ENCODE data around the gene ZNF554. TPM values are rescaled to one million over a fixed set of nuclear protein-coding genes. Genes with fewer than 3 reads are reported as not detected.

The ZNF554 gene
- total and polyA plus RNA-seq, 4 donors: 0.94 to 3.3 (median 2.1) TPM

GRCh38 chr19:2837430-2837829 is 17.8 kb downstream of the ZNF554 start:
- WGBS: 81% methylated on average over 4 of the region's 4 CpGs
- Histone ChIP-seq H3K9ac (ENCODE audit: low read depth in 1 of 2, low read length in 2 of 2) (no peak overlapping the region), H3K4me3 (ENCODE audit: low read depth in 1 of 3, low read length in 3 of 3) (no peak overlapping the region), H3K27me3 (ENCODE audit: control insufficient read depth in 4 of 4, insufficient read depth in 4 of 4, low read length in 3 of 4) (no peaks in the 10 kb centered on the region), H3K4me1 (ENCODE audit: control insufficient read depth in 4 of 4, insufficient read depth in 4 of 4, low read length in 3 of 4) (peaks cover 0 to 5% (median 3%) of the 10 kb centered on the region in 4 donors), H3K36me3 (ENCODE audit: control insufficient read depth in 4 of 4, insufficient read depth in 3 of 4, low read depth in 1 of 4, low read length in 3 of 4) (peaks cover 6 to 30% (median 23%) of the 10 kb centered on the region in 4 donors), H3K27ac (ENCODE audit: low read depth in 1 of 2, low read length in 2 of 2) (no peak overlapping the region), H3K9me3 (ENCODE audit: control insufficient read depth in 4 of 4, low read length in 3 of 4) (peaks cover 32 to 50% (median 34%) of the 10 kb centered on the region in 4 donors)
- TF ChIP-seq SP1 (IDR thresholded peaks at IDR 0.05) (no peak), GABPA (IDR thresholded peaks at IDR 0.05 in 1 of 2, conservative IDR thresholded peaks at IDR 0.05 in 1 of 2) (no peak), ATF3 (IDR thresholded peaks at IDR 0.05) (no peak), FOXA2 (IDR thresholded peaks at IDR 0.05) (no peak), NR2F2 (IDR thresholded peaks at IDR 0.05) (no peak), EGR1 (IDR thresholded peaks at IDR 0.05; ENCODE audit: low read depth in 2 of 2) (no peak), HNF4A (conservative IDR thresholded peaks at IDR 0.05) (no peak), CTCF (IDR thresholded peaks at IDR 0.05; ENCODE audit: low read depth, low read length, missing input control) (no peak), RXRA (IDR thresholded peaks at IDR 0.05) (no peak), FOXA1 (IDR thresholded peaks at IDR 0.05) (no peak), RAD21 (IDR thresholded peaks at IDR 0.05) (no peak), JUND (IDR thresholded peaks at IDR 0.05) (no peak), MAX (IDR thresholded peaks at IDR 0.05) (no peak), HNF4G (IDR thresholded peaks at IDR 0.05) (no peak), YY1 (IDR thresholded peaks at IDR 0.05) (no peak), TAF1 (conservative IDR thresholded peaks at IDR 0.05) (no peak)
- TF ChIP-seq, protein P1, sequence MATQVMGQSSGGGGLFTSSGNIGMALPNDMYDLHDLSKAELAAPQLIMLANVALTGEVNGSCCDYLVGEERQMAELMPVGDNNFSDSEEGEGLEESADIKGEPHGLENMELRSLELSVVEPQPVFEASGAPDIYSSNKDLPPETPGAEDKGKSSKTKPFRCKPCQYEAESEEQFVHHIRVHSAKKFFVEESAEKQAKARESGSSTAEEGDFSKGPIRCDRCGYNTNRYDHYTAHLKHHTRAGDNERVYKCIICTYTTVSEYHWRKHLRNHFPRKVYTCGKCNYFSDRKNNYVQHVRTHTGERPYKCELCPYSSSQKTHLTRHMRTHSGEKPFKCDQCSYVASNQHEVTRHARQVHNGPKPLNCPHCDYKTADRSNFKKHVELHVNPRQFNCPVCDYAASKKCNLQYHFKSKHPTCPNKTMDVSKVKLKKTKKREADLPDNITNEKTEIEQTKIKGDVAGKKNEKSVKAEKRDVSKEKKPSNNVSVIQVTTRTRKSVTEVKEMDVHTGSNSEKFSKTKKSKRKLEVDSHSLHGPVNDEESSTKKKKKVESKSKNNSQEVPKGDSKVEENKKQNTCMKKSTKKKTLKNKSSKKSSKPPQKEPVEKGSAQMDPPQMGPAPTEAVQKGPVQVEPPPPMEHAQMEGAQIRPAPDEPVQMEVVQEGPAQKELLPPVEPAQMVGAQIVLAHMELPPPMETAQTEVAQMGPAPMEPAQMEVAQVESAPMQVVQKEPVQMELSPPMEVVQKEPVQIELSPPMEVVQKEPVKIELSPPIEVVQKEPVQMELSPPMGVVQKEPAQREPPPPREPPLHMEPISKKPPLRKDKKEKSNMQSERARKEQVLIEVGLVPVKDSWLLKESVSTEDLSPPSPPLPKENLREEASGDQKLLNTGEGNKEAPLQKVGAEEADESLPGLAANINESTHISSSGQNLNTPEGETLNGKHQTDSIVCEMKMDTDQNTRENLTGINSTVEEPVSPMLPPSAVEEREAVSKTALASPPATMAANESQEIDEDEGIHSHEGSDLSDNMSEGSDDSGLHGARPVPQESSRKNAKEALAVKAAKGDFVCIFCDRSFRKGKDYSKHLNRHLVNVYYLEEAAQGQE (IDR thresholded peaks at IDR 0.05): no peak
- TF ChIP-seq, protein P2, sequence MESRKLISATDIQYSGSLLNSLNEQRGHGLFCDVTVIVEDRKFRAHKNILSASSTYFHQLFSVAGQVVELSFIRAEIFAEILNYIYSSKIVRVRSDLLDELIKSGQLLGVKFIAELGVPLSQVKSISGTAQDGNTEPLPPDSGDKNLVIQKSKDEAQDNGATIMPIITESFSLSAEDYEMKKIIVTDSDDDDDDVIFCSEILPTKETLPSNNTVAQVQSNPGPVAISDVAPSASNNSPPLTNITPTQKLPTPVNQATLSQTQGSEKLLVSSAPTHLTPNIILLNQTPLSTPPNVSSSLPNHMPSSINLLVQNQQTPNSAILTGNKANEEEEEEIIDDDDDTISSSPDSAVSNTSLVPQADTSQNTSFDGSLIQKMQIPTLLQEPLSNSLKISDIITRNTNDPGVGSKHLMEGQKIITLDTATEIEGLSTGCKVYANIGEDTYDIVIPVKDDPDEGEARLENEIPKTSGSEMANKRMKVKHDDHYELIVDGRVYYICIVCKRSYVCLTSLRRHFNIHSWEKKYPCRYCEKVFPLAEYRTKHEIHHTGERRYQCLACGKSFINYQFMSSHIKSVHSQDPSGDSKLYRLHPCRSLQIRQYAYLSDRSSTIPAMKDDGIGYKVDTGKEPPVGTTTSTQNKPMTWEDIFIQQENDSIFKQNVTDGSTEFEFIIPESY (IDR thresholded peaks at IDR 0.05): no peak
- no peak for DNase-seq (ENCODE audit: low spot score)
